ENCODE measurements around the gene HORMAD2.
"Not testable (repeated sequence)": the region's sequence is repeated elsewhere in the genome, so short reads cannot be mapped to it uniquely, and the experiment has no call there.

The HORMAD2 gene

GRCh38 chr22:30211124-30211820 lies 131.0 kb downstream of the HORMAD2 start:
- no peak overlapping the region for H3K4me3 ChIP-seq (ENCODE audit: low read depth, low read length)
- ChIA-PET CTCF (no interaction called here), POLR2A (no interaction called here)
- no peak for DNase-seq (ENCODE audit: low read depth, low spot score)
- no peak for TF ChIP-seq CTCF (IDR thresholded peaks at IDR 0.05; ENCODE audit: insufficient read depth, low read length, missing control alignments)

- no peak overlapping the region for H3K4me3 ChIP-seq (ENCODE audit: low read depth, low read length)
- TF ChIP-seq CTCF (IDR thresholded peaks at IDR 0.05; ENCODE audit: insufficient read depth, low read length, missing control alignments), result peak; percentile 18
- DNase-seq (ENCODE audit: low read depth, low spot score), result peak; percentile 69
- ChIA-PET POLR2A (interaction anchor here (0.8 to 1.5 kb wide), 2 partner anchors 16 to 22 kb away, joined by 3 to 5 read pairs; no protein-coding TSS in a partner anchor), CTCF (interaction anchor here (0.7 to 1.4 kb wide), 2 partner anchors 25 to 98 kb away, joined by 3 read pairs; no protein-coding TSS in a partner anchor)
These were observed 132.2 kb downstream of the HORMAD2 start for GRCh38 chr22:30212363-30212995.

GRCh38 chr22:30212996-30213441 lies 132.8 kb downstream of the HORMAD2 start:
- POLR2A ChIA-PET, result interaction anchor here (1.5 kb wide), 1 partner anchor 17 kb away, joined by 5 read pairs; no protein-coding TSS in a partner anchor
- peak; percentile 28 for DNase-seq (ENCODE audit: low read depth, low spot score)
- no peak for TF ChIP-seq CTCF (IDR thresholded peaks at IDR 0.05; ENCODE audit: insufficient read depth, low read length, missing control alignments)
- CTCF ChIA-PET, result interaction anchor here (0.7 to 1.4 kb wide), 2 partner anchors 24 to 99 kb away, joined by 3 read pairs; no protein-coding TSS in a partner anchor
- no peak overlapping the region for H3K4me3 ChIP-seq (ENCODE audit: low read depth, low read length)

DNA sequence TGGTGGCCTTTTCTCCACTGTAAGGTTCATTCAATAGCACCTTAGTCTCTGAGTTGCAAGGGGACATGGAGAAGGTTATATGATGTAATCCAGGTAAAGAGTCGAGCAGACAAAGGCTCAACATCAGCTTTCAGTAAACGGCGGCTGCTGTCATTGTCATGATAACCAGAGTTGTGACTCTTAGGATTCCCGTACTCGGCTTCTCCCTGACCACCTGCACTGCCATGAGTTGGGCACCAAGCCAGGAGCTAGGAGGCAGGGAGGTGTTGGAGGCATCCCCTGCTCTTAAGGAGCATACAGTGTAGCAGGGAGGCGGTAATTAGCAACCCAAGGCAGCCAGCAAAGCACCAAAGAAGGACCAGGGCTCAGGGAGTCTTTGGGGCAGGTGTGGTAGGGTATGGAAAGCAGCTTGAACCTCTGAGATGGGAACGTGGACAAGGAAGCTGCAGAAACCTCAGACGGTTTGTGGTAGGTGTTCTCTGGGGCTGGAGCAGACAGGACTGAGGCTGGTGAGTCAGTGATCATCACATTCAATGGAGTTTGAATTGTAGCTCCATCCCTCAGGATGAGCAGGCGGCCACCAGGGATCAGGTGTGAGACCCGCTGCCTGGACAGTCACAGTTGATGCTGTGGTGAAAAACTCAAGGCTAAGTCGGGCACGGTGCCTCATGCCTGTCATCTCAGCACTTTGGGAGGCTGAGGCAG lies 134.6 kb downstream of the HORMAD2 start:
- ChIA-PET POLR2A (interaction anchor here (1.5 kb wide), 1 partner anchor 21 kb away, joined by 8 read pairs; no protein-coding TSS in a partner anchor), CTCF (interaction anchor here (1.2 to 1.9 kb wide), 3 partner anchors 13 to 40 kb away, joined by 3 to 7 read pairs (median 6); no protein-coding TSS in a partner anchor)
- DNase-seq (ENCODE audit: low read depth, low spot score), result no peak
- TF ChIP-seq CTCF (IDR thresholded peaks at IDR 0.05; ENCODE audit: insufficient read depth, low read length, missing control alignments), result no peak
- H3K4me3 ChIP-seq (ENCODE audit: low read depth, low read length), result no peak overlapping the region

DNA sequence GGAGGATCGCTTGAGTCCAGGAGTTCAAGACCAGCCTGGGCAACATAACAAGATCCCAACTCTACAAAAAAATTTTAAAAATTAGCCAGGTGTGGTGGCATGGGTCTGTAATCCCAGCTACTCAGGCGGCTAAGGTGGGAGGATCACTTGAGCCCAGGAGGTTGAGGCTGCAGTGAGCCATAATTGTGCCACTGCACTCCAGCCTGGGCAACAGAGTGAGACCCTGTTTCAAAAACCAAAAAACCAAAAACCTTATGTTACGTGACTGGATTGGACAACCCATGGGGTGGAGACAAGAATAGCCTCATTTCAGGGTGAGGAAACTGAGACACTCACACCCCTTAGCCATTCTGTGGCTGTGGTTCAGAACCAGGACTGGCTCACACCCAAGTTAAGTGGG lies 136.0 kb downstream of the HORMAD2 start:
- H3K4me3 ChIP-seq (ENCODE audit: low read depth, low read length); DNase-seq (ENCODE audit: low read depth, low spot score); POLR2A ChIA-PET: not testable (repeated sequence)
- CTCF ChIA-PET, result interaction anchor here (1.9 kb wide), 1 partner anchor 11 kb away, joined by 7 read pairs; no protein-coding TSS in a partner anchor

DNA sequence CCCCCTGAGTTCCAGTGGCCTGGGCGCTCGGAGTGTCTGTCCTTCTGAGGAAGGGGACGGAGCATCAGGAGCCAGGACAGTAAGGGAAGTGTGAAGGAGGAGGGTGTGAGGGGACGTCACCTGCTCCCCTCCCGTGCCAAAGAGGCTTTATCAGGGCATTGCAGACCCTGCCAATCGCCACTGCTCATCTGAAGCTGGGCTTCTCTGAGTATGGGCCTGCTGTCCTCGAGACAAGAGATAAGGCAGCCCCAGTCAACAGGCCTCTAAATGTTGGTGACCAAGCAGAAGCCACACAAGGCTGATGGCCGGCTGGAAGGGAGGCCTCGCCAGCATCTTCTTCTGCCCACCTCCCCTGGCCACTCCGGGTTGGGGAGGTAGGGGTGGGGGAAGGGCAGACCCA lies 136.4 kb downstream of the HORMAD2 start:
- no peak for DNase-seq (ENCODE audit: low read depth, low spot score)
- CTCF ChIA-PET, result no interaction called here
- no peak overlapping the region for H3K4me3 ChIP-seq (ENCODE audit: low read depth, low read length)
- POLR2A ChIA-PET, result no interaction called here
- no peak for TF ChIP-seq CTCF (IDR thresholded peaks at IDR 0.05; ENCODE audit: insufficient read depth, low read length, missing control alignments)

Measured in AG04449 (cell line).